Bronchial epithelial cell (primary cell): ENCODE measurements around the gene TNFAIP8. TPM values are rescaled to one million over a fixed set of nuclear protein-coding genes. Genes with fewer than 3 reads are reported as not detected.
A peak's percentile ranks its signal among the peaks of the same experiment; 100 is the strongest.
"Not testable (repeated sequence)": the region's sequence is repeated elsewhere in the genome, so short reads cannot be mapped to it uniquely, and the experiment has no call there.

Source experiments
- DNase-seq: peaks from one replicate; pipeline ENCODE4 v3.0.0-alpha.2; 2010; ENCODE audit warnings: low read depth
- FAIRE-seq: peaks from 2 replicates; lab custom pipeline; 2011; peaks lifted over from hg19 to GRCh38; lab: Jason Lieb, UNC
- H3K27me3 ChIP-seq: 2 replicates; pipeline ENCODE4 v1.5.1; 2011; ENCODE audit warnings: low read length; ENCODE audit not compliant: control insufficient read depth, insufficient read depth
- H3K36me3 ChIP-seq: 2 replicates; pipeline ENCODE4 v1.5.1; 2011; ENCODE audit warnings: low read length; ENCODE audit not compliant: control insufficient read depth, insufficient read depth
- H3K4me3 ChIP-seq: 2 replicates; pipeline ENCODE4 v1.5.1; 2011; ENCODE audit warnings: mild to moderate bottlenecking, low read depth, low read length, control low read depth
- total RNA-seq: library from RNA; depleted of rRNA; stranded (reverse); fragments of >200 nt; gene quantifications from 2 replicates; pipeline ENCODE4 v1.2.1, GENCODE V29; 2014
- TF ChIP-seq, protein P1 (sequence below): IDR thresholded peaks from 2 replicates; pipeline ENCODE4 v1.5.1; 2011; ENCODE audit warnings: mild to moderate bottlenecking, moderate library complexity, low read length, control low read depth, inconsistent platforms; ENCODE audit not compliant: insufficient read depth, severe bottlenecking

Gene TNFAIP8
- total RNA-seq, 1 donor from 2014 or later: 51.9 TPM

GRCh38 chr5:119420169-119420568 lies 64.3 kb downstream of the TNFAIP8 start:
- H3K4me3 ChIP-seq: no peak overlapping the region
- no peaks in the 10 kb centered on the region for H3K27me3 ChIP-seq
- no peak for FAIRE-seq
- peak; percentile 54 for DNase-seq
- H3K36me3 ChIP-seq: no peaks in the 10 kb centered on the region
- TF ChIP-seq, protein P1, sequence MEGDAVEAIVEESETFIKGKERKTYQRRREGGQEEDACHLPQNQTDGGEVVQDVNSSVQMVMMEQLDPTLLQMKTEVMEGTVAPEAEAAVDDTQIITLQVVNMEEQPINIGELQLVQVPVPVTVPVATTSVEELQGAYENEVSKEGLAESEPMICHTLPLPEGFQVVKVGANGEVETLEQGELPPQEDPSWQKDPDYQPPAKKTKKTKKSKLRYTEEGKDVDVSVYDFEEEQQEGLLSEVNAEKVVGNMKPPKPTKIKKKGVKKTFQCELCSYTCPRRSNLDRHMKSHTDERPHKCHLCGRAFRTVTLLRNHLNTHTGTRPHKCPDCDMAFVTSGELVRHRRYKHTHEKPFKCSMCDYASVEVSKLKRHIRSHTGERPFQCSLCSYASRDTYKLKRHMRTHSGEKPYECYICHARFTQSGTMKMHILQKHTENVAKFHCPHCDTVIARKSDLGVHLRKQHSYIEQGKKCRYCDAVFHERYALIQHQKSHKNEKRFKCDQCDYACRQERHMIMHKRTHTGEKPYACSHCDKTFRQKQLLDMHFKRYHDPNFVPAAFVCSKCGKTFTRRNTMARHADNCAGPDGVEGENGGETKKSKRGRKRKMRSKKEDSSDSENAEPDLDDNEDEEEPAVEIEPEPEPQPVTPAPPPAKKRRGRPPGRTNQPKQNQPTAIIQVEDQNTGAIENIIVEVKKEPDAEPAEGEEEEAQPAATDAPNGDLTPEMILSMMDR: no peak

DNA sequence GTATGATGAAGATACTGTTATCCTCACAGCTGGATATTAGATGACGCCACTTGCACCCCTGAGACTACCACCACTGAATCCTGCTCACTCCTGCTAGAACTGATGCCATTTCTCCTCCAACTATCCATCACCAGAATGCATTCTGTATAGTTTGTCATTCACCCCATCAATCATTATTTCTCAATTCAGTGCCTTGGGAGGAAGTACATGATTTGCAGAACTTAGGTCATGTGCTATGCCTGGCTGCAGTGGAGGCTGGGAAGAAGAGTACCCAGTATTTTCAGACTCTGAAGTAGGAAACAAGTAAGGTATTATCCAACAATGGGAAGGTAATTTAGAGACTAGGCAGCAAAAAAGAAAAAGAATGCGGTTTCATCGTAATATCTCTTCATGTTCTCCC lies 70.2 kb downstream of the TNFAIP8 start:
- DNase-seq (no peak), FAIRE-seq (no peak)
- H3K4me3 ChIP-seq: no peak overlapping the region
- no peaks in the 10 kb centered on the region for H3K36me3 ChIP-seq
- TF ChIP-seq, protein P1: no peak
- H3K27me3 ChIP-seq: no peaks in the 10 kb centered on the region

DNA sequence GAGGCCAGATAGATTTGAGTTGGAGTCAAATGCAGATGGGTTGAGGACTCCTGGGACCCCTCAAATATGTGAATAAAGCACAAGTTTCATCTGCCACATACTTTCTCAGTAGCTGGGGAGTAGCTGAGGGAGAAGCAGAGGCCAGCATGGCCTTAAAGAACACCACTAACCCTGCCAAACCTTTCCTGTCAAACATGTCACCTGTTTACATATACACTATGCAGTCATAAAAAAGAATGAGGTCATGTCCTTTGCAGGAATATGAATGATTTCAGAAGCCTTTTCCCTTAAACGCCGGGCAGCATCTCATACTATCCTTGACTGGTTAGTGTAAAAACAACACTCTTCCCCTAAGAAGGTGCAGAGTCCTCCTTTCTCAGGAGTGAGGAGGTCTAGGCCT lies 71.2 kb downstream of the TNFAIP8 start:
- H3K36me3 ChIP-seq: no peaks in the 10 kb centered on the region
- TF ChIP-seq, protein P1: no peak
- DNase-seq (no peak), FAIRE-seq (no peak)
- H3K27me3 ChIP-seq: no peaks in the 10 kb centered on the region
- H3K4me3 ChIP-seq: no peak overlapping the region

- not testable (repeated sequence) for H3K36me3 ChIP-seq, FAIRE-seq, DNase-seq, H3K4me3 ChIP-seq, H3K27me3 ChIP-seq
Observed at GRCh38 chr5:119427596-119427995, 71.8 kb downstream of the TNFAIP8 start.

DNA sequence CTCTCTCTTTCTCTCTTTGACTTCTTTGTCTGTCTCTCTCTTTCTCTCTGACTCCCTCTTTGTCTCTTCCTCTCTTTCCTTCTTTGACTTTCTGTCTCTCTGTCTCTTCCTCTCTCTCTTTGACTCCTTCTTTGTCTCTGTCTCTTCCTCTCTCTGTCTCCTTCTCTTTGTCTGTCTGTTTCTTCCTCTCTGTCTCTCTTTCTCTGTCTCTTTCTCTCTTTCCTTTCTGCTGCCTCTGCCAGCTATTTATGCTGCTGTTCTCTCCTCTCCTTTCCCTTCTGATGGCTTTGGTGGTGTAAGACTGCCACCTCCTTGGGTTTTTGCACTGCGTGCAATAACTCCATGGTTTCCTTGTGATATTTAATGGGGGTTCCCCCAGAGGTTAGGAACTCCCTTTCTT lies 72.3 kb downstream of the TNFAIP8 start:
- H3K4me3 ChIP-seq, H3K36me3 ChIP-seq, H3K27me3 ChIP-seq, DNase-seq, FAIRE-seq: not testable (repeated sequence)

GRCh38 chr5:119428574-119428973 lies 72.8 kb downstream of the TNFAIP8 start:
- DNase-seq, FAIRE-seq, H3K36me3 ChIP-seq, H3K4me3 ChIP-seq, H3K27me3 ChIP-seq: not testable (repeated sequence)

DNA sequence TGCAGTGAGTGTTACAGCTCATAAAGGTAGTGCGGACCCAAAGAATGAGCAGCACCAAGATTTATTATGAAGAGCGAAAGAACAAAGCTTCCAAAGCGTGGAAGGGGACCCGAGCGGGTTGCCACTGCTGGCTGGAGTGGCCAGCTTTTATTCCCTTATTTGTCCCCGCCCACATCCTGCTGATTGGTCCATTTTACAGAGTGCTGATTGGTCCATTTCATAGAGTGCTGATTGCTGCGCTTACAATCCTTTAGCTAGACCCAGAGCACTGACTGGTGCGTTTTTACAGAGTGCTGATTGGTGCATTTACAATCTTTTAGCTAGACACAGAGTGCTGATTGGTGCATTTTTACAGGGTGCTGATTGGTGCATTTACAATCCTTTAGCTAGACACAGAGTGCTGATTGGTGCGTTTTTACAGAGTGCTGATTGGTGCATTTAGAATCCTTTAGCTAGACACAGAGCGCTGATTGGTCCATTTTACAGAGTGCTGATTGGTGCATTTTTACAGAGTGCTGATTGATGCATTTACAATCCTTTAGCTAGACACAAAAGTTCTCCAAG lies 76.9 kb downstream of the TNFAIP8 start:
- FAIRE-seq, H3K4me3 ChIP-seq, H3K27me3 ChIP-seq, H3K36me3 ChIP-seq, DNase-seq: not testable (repeated sequence)

DNA sequence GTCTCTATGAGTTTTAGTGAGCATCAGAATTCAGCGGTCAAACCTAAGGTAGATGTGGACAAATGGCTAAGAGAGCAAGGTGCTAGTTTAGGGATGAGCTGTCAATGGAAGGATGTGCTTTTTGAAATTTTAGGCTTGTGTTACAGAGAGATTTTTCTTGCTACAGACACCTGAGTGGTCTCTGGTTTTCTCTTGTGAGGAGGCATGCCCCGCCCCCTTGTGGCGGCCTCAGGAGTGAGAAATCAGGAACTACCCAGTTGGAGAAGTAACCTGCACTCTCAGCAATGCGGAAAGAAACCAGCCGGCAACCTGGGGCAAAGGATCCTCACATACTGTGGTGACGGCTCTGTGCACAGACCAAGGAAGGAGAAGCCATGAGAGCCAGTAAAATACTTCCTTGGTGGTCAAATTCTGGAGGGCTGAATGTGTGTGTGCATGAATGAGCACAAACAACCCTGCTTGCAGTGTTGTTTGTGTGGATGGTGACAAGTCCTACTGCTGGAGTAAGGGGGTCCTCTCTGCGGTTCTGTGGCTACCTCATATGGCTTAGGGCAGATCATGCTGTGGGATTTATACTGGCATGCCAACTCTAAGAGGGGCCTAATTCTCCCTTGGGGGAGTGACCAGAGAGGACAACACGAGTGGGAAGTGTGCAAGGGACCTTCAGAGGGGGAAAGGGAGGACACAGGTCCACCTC lies 79.8 kb downstream of the TNFAIP8 start:
- FAIRE-seq (no peak), DNase-seq (peak; percentile 51)
- H3K4me3 ChIP-seq: no peak overlapping the region
- no peaks in the 10 kb centered on the region for H3K36me3 ChIP-seq
- TF ChIP-seq, protein P1: peak; percentile 73
- no peaks in the 10 kb centered on the region for H3K27me3 ChIP-seq

DNA sequence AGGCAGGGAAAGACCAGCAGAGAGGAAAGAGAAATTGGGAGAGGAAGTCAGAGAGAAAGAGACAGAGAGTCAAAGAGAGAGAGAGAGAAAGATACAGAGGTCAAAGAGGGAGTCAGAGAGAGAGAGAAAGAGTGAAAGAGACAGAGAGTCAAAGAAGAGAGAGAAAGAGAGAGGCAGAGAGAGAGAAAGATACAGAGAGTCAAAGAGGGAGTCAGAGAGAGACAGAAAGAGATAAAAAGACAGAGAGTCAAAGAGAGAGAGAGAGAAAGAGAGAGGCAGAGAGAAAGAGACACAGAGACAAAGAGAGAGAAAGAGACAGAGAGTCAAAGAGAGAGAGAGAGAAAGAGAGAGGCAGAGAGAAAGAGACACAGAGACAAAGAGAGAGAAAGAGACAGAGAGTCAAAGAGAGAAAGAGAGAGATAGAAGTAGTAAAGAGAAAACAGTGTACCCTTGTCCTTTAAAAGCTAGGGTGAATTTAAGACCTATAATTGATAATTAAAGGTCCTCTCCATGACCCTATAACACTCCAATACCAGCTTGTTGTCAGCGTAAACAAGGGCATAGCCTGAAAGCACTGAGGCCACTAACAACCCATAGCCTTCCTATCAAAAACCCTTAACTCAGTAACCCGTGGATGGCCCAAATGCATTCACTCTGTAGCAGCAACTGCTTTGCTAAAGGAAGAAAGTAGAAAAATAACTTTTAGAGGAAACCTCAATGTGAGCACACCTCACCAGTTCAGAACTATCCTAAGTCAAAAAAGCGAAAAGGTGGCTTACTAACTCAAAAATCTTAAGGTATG lies 82.2 kb downstream of the TNFAIP8 start:
- H3K4me3 ChIP-seq, H3K36me3 ChIP-seq, FAIRE-seq, H3K27me3 ChIP-seq, DNase-seq: not testable (repeated sequence)

- H3K27me3 ChIP-seq, H3K36me3 ChIP-seq, DNase-seq, FAIRE-seq, H3K4me3 ChIP-seq: not testable (repeated sequence)
Observed at GRCh38 chr5:119438587-119438917, 82.7 kb downstream of the TNFAIP8 start.
